ENCODE results near the gene CHRNA10. TPM values are rescaled to one million over a fixed set of nuclear protein-coding genes. Genes with fewer than 3 reads are reported as not detected.
"Not testable (repeated sequence)": the region's sequence is repeated elsewhere in the genome, so short reads cannot be mapped to it uniquely, and the experiment has no call there.

The CHRNA10 gene
- polyA plus RNA-seq, 1 donor from 2014 or later: 4.9 TPM

- H3K36me3 ChIP-seq (ENCODE audit: insufficient read depth, low read length): no peaks in the 10 kb centered on the region
- no peak overlapping the region for H3K27ac ChIP-seq (ENCODE audit: low read length)
- no peaks in the 10 kb centered on the region for H3K27me3 ChIP-seq (ENCODE audit: insufficient read depth, low read depth, low read length)
- no peaks in the 10 kb centered on the region for H3K79me2 ChIP-seq (replicated peaks; ENCODE audit: insufficient read depth, low read length)
- no peaks in the 10 kb centered on the region for H3F3A ChIP-seq (ENCODE audit: insufficient read depth, low read length, poor library complexity, severe bottlenecking)
- no peaks in the 10 kb centered on the region for H4K20me1 ChIP-seq (ENCODE audit: insufficient read depth)
- H3K9me3 ChIP-seq (ENCODE audit: low read length): no peaks in the 10 kb centered on the region
- no peaks in the 10 kb centered on the region for H3K9me2 ChIP-seq (ENCODE audit: insufficient read depth, low read length)
- no peak overlapping the region for H2AFZ ChIP-seq (ENCODE audit: low read depth, low read length)
- no peak overlapping the region for H3K4me3 ChIP-seq (ENCODE audit: low read length)
- no peak overlapping the region for H3K9ac ChIP-seq (ENCODE audit: low read length)
- no peak for TF ChIP-seq TAF1 (IDR thresholded peaks at IDR 0.05; ENCODE audit: low read depth)
- TF ChIP-seq POLR2AphosphoS5 (IDR thresholded peaks at IDR 0.05): no peak
- TF ChIP-seq RAD21 (conservative IDR thresholded peaks at IDR 0.05): no peak
- TF ChIP-seq SMC3 (conservative IDR thresholded peaks at IDR 0.05; ENCODE audit: poor library complexity): no peak
- no peak for TF ChIP-seq REST (IDR thresholded peaks at IDR 0.05; ENCODE audit: borderline replicate concordance)
- TF ChIP-seq EZH2 (IDR thresholded peaks at IDR 0.05; ENCODE audit: borderline replicate concordance, insufficient read depth, low read length, poor library complexity, severe bottlenecking): no peak
- no peak for TF ChIP-seq CTCF (IDR thresholded peaks at IDR 0.05; ENCODE audit: poor library complexity, severe bottlenecking)
- TF ChIP-seq EP300 (conservative IDR thresholded peaks at IDR 0.05; ENCODE audit: poor library complexity, severe bottlenecking): no peak
- TF ChIP-seq MXI1 (conservative IDR thresholded peaks at IDR 0.05; ENCODE audit: poor library complexity, severe bottlenecking): no peak
- no peak overlapping the region for H3K4me2 ChIP-seq (ENCODE audit: low read length)
Measured at GRCh38 chr11:3655547-3655946, 15.6 kb downstream of the CHRNA10 start.

GRCh38 chr11:3652514-3652913, 18.7 kb downstream of the CHRNA10 start:
- H4K20me1 ChIP-seq (ENCODE audit: insufficient read depth); H3F3A ChIP-seq (ENCODE audit: insufficient read depth, low read length, poor library complexity, severe bottlenecking); H2AFZ ChIP-seq (ENCODE audit: low read depth, low read length); H3K9me3 ChIP-seq (ENCODE audit: low read length); H3K4me2 ChIP-seq (ENCODE audit: low read length); H3K4me3 ChIP-seq (ENCODE audit: low read length); H3K9ac ChIP-seq (ENCODE audit: low read length); H3K9me2 ChIP-seq (ENCODE audit: insufficient read depth, low read length); H3K27ac ChIP-seq (ENCODE audit: low read length); H3K36me3 ChIP-seq (ENCODE audit: insufficient read depth, low read length); H3K79me2 ChIP-seq (replicated peaks; ENCODE audit: insufficient read depth, low read length); H3K27me3 ChIP-seq (ENCODE audit: insufficient read depth, low read depth, low read length): not testable (repeated sequence)

GRCh38 chr11:3649374-3649773, 21.8 kb downstream of the CHRNA10 start:
- H3K9ac ChIP-seq (ENCODE audit: low read length); H2AFZ ChIP-seq (ENCODE audit: low read depth, low read length); H3K27ac ChIP-seq (ENCODE audit: low read length); H3K79me2 ChIP-seq (replicated peaks; ENCODE audit: insufficient read depth, low read length); H3K4me2 ChIP-seq (ENCODE audit: low read length); H3F3A ChIP-seq (ENCODE audit: insufficient read depth, low read length, poor library complexity, severe bottlenecking); H3K4me3 ChIP-seq (ENCODE audit: low read length); H4K20me1 ChIP-seq (ENCODE audit: insufficient read depth); H3K9me3 ChIP-seq (ENCODE audit: low read length); H3K27me3 ChIP-seq (ENCODE audit: insufficient read depth, low read depth, low read length); H3K9me2 ChIP-seq (ENCODE audit: insufficient read depth, low read length); H3K36me3 ChIP-seq (ENCODE audit: insufficient read depth, low read length): not testable (repeated sequence)

GRCh38 chr11:3648843-3649242, 22.3 kb downstream of the CHRNA10 start:
- H3K9me2 ChIP-seq (ENCODE audit: insufficient read depth, low read length); H3K4me3 ChIP-seq (ENCODE audit: low read length); H3F3A ChIP-seq (ENCODE audit: insufficient read depth, low read length, poor library complexity, severe bottlenecking); H3K9me3 ChIP-seq (ENCODE audit: low read length); H3K36me3 ChIP-seq (ENCODE audit: insufficient read depth, low read length); H2AFZ ChIP-seq (ENCODE audit: low read depth, low read length); H3K4me2 ChIP-seq (ENCODE audit: low read length); H3K9ac ChIP-seq (ENCODE audit: low read length); H3K79me2 ChIP-seq (replicated peaks; ENCODE audit: insufficient read depth, low read length); H3K27me3 ChIP-seq (ENCODE audit: insufficient read depth, low read depth, low read length); H3K27ac ChIP-seq (ENCODE audit: low read length); H4K20me1 ChIP-seq (ENCODE audit: insufficient read depth): not testable (repeated sequence)
